K562 (cell line): ENCODE data around the gene ACACB. TPM values are rescaled to one million over a fixed set of nuclear protein-coding genes. Genes with fewer than 3 reads are reported as not detected.

Experiments
- ATAC-seq: fragments of 200-7000 bp; cut with Tn5 transposase; 3 replicates; pipeline ENCODE4 v1.9.1; 2020; ENCODE audit warnings: moderate library complexity
- BruUV-seq: library from RNA; stranded (reverse); fragments of 400-500 nt; replicated peaks from 2 replicates; lab custom pipeline; 2021; lab: Mats Ljungman, UMichigan
- CTCF ChIA-PET: fragments of 300-600 bp; formaldehyde crosslinking; extraction: SDS; loops from one replicate; lab custom pipeline; 2021; ENCODE audit warnings: low intra/inter-chr PET ratio; lab: Yijun Ruan, JAX
- POLR2A ChIA-PET: fragments of 300-600, 350-650 bp; sonication (Branson Sonifier 250); formaldehyde crosslinking; extraction: SDS; loops from one replicate; lab custom pipeline; 2021; ENCODE audit warnings: antibody characterized with exemption, inconsistent platforms; lab: Yijun Ruan, JAX
- DNase-seq, 4 experiments: peaks; one replicate each; pipeline versions ENCODE4 v3.0.0 to v3.0.0-alpha.2; 2011 to 2018; ENCODE audit warnings: low spot score in 3 of 4, mixed read lengths in 3 of 4; ENCODE audit errors: extremely low read depth in 1 of 4
- FAIRE-seq: peaks from 2 replicates; lab custom pipeline; 2011; peaks lifted over from hg19 to GRCh38; lab: Jason Lieb, UNC
- H2AFZ ChIP-seq: 2 replicates; pipeline ENCODE4 v1.6.0; 2011; ENCODE audit warnings: low read depth, low read length, control low read depth, inconsistent platforms
- H3K27ac ChIP-seq: fragments of 200-600 bp; 3 replicates; pipeline ENCODE4 v1.8.0; 2011; ENCODE audit warnings: low read depth, mild to moderate bottlenecking, control low read depth, inconsistent platforms, low read length, moderate library complexity, mixed read lengths; ENCODE audit errors: extremely low read depth
- H3K27me3 ChIP-seq, 2 experiments: fragments of 300-600 bp in 1 of 2; 2 replicates in 1 of 2; 3 replicates in 1 of 2; pipeline versions ENCODE4 v1.6.0 to v1.8.0; 2011; ENCODE audit warnings: inconsistent platforms in 2 of 2, low read length in 2 of 2, mild to moderate bottlenecking in 1 of 2, mixed read lengths in 1 of 2, moderate library complexity in 1 of 2; ENCODE audit not compliant: control insufficient read depth in 2 of 2, insufficient read depth in 2 of 2
- H3K36me3 ChIP-seq: fragments of 300-600 bp; 3 replicates; pipeline ENCODE4 v1.8.0; 2011; ENCODE audit warnings: mild to moderate bottlenecking, low read length, inconsistent platforms; ENCODE audit not compliant: control insufficient read depth, insufficient read depth
- H3K4me1 ChIP-seq, 2 experiments: fragments of 200-600 bp in 1 of 2; replicated peaks in 1 of 2; 2 replicates in 1 of 2; 3 replicates in 1 of 2; pipeline versions ENCODE4 v1.5.1 to v1.8.0; 2011; ENCODE audit warnings: inconsistent platforms in 2 of 2, low read length in 2 of 2, mild to moderate bottlenecking in 1 of 2, mixed read lengths in 1 of 2, moderate library complexity in 1 of 2; ENCODE audit not compliant: control insufficient read depth in 2 of 2, insufficient read depth in 2 of 2
- H3K4me2 ChIP-seq: 2 replicates; pipeline ENCODE4 v1.6.1; 2011; ENCODE audit warnings: low read length, control low read depth, inconsistent platforms, mixed read lengths; ENCODE audit not compliant: insufficient read depth
- H3K4me3 ChIP-seq: fragments of 200-600 bp; sonication (generic), shearing (Covaris generic); 2 replicates; pipeline ENCODE4 v1.5.1; 2016; ENCODE audit warnings: control low read depth, inconsistent platforms
- H3K79me2 ChIP-seq: fragments of 200-600 bp; 3 replicates; pipeline ENCODE4 v1.8.0; 2011; ENCODE audit warnings: low read length, inconsistent platforms; ENCODE audit not compliant: control insufficient read depth, insufficient read depth
- H3K9ac ChIP-seq, 2 experiments: 2 replicates each; pipeline versions ENCODE4 v1.6.0 to v1.6.1; 2011; ENCODE audit warnings: low read depth in 2 of 2, low read length in 2 of 2, control low read depth in 1 of 2, inconsistent platforms in 1 of 2, mild to moderate bottlenecking in 1 of 2, mixed read lengths in 1 of 2; ENCODE audit not compliant: insufficient read depth in 1 of 2
- H3K9me1 ChIP-seq: one replicate; pipeline ENCODE4 v1.6.0; 2011; ENCODE audit warnings: inconsistent platforms, mild to moderate bottlenecking, low read length, moderate library complexity; ENCODE audit not compliant: control insufficient read depth, insufficient read depth
- H3K9me3 ChIP-seq: replicated peaks from 2 replicates; pipeline ENCODE4 v1.5.1; 2011; ENCODE audit warnings: low read depth, low read length, inconsistent platforms; ENCODE audit not compliant: control insufficient read depth, insufficient read depth
- H4K20me1 ChIP-seq: replicated peaks from 2 replicates; pipeline ENCODE4 v1.6.1; 2011; ENCODE audit warnings: low read length, inconsistent platforms, mixed read lengths; ENCODE audit not compliant: control insufficient read depth, insufficient read depth
- CC2D1A ChIP-seq: fragments of 450-650 bp; IDR thresholded peaks from 2 replicates; pipeline ENCODE4 v1.6.1; 2017; ENCODE audit warnings: mild to moderate bottlenecking
- E4F1 ChIP-seq: fragments of 250-450 bp; sonication (Bioruptor Pico); IDR thresholded peaks from 2 replicates; pipeline ENCODE4 v1.5.0; 2021; ENCODE audit warnings: mild to moderate bottlenecking, borderline replicate concordance
- ETV5 ChIP-seq: sonication (generic); formaldehyde crosslinking; IDR thresholded peaks from 2 replicates; pipeline ENCODE4 v1.4.0; 2020; ENCODE audit warnings: low read depth, mild to moderate bottlenecking, missing genetic modification reagents
- MAX ChIP-seq: sonication (generic); formaldehyde crosslinking; IDR thresholded peaks from 2 replicates; pipeline ENCODE4 v1.9.0; 2022; ENCODE audit warnings: mild to moderate bottlenecking, missing genetic modification reagents
- PCBP2 ChIP-seq: fragments of 200-400 bp; formaldehyde crosslinking; IDR thresholded peaks from 2 replicates; pipeline ENCODE4 v1.6.1; 2018; ENCODE audit warnings: low read length, low read depth, mild to moderate bottlenecking, moderate library complexity; ENCODE audit not compliant: poor library complexity, severe bottlenecking
- POLR2AphosphoS2 ChIP-seq: IDR thresholded peaks from 2 replicates; pipeline ENCODE4 v1.6.1; 2012; ENCODE audit warnings: low read length, improper control_type of control experiment
- RBM22 ChIP-seq: fragments of 200-400 bp; formaldehyde crosslinking; IDR thresholded peaks from 2 replicates; pipeline ENCODE4 v1.6.1; 2018; ENCODE audit warnings: low read length, low read depth; ENCODE audit not compliant: poor library complexity, severe bottlenecking
- TSC22D4 ChIP-seq: fragments of 450-650 bp; IDR thresholded peaks from 2 replicates; pipeline ENCODE4 v1.6.1; 2016; ENCODE audit warnings: missing genetic modification characterization, missing biosample characterization, control low read depth
- U2AF1 ChIP-seq: fragments of 200-400 bp; formaldehyde crosslinking; optimal IDR thresholded peaks from 2 replicates; pipeline ENCODE3; 2017; ENCODE audit warnings: mild to moderate bottlenecking, low read depth, low read length, moderate library complexity
- ZNF23 ChIP-seq: fragments of 250-450 bp; sonication (Bioruptor Pico); IDR thresholded peaks from 2 replicates; pipeline ENCODE4 v1.4.0; 2020; ENCODE audit warnings: mild to moderate bottlenecking
- WGBS: fragments of 100-300 bp; shearing (Covaris generic); methylation state at CpG from one replicate; pipeline ENCODE4 v1.1.6; 2016; ENCODE audit warnings: low coverage, mixed read lengths; ENCODE audit not compliant: insufficient coverage; ENCODE audit errors: missing lambda C conversion rate; 5-methylcytosine and 5-hydroxymethylcytosine counted together
- in situ Hi-C: fragments of 300-500 bp; cut with MboI; formaldehyde crosslinking; loops from 4 replicates; pipeline ENCODE4 v1.15.0; 2018; ENCODE audit warnings: inconsistent platforms, mixed read lengths
- intact Hi-C: fragments of 100-400 bp; cut with micrococcal nuclease; formaldehyde crosslinking; loops from 2 replicates; pipeline ENCODE4 v1.14.2; 2022
- polyA plus RNA-seq, 8 experiments: library from polyadenylated mRNA; depleted of rRNA in 4 of 8; stranded (reverse) in 5 of 8; unstranded in 3 of 8; fragments of >200 nt; fragmentation: Nextera tagmentation in 2 of 8; fragmentation: Illumina TruSeq in 1 of 8; extraction: Ambion mirVana in 2 of 8; extraction: Trizol in 1 of 8; gene quantifications; 2 replicates each; pipeline versions ENCODE4 v1.2.1 to v1.2.3, GENCODE V29; 2011 to 2014; ENCODE audit warnings: inconsistent platforms in 1 of 8, missing spikeins in 1 of 8
- total RNA-seq, 7 experiments: library from RNA; depleted of rRNA in 6 of 7; stranded (reverse); fragments of >200 nt in 6 of 7; fragmentation: Illumina TruSeq in 2 of 7; extraction: Trizol in 2 of 7; gene quantifications; 2 replicates each; pipeline versions ENCODE4 v1.2.1 to v1.2.3, GENCODE V29; 2011 to 2021; ENCODE audit warnings: low replicate concordance in 1 of 7

ACACB gene
- total and polyA plus RNA-seq, 9 of the 15 experiments (the other 6 are each of a cell fraction or from before 2014, with no cell fraction given), result 0.10 to 2.5 (median 0.83) TPM

- CTCF ChIA-PET, result no interaction called here
- Histone ChIP-seq H3K36me3 (no peaks in the 10 kb centered on the region), H3K9me1 (no peaks in the 10 kb centered on the region), H3K27ac (no peak overlapping the region), H3K27me3 (peaks cover 12 to 51% of the 10 kb centered on the region in 2 experiments; a peak in 4 of 5 replicates), H3K79me2 (no peaks in the 10 kb centered on the region), H4K20me1 (no peaks in the 10 kb centered on the region), H3K4me3 (no peak overlapping the region), H2AFZ (no peak overlapping the region), H3K4me2 (no peak overlapping the region), H3K9me3 (no peaks in the 10 kb centered on the region), H3K4me1 (no peaks in the 10 kb centered on the region; a peak in 1 of 5 replicates), H3K9ac (no peak overlapping the region)
- FAIRE-seq (no peak), ATAC-seq (no peak), DNase-seq (no peak)
- POLR2A ChIA-PET, result no interaction called here
- 4% methylated on average over 4 of the region's 4 CpGs for WGBS
- intact Hi-C loops, result no loop called here
- BruUV-seq, result no TSS peak
- in situ Hi-C loops, result no loop called here
- TF ChIP-seq E4F1 (CRISPR knock-in tag) (no peak), CC2D1A (no peak), ZNF23 (CRISPR knock-in tag) (no peak), POLR2AphosphoS2 (no peak), TSC22D4 (tag) (no peak), MAX (CRISPR knock-in tag) (no peak), PCBP2 (no peak), ETV5 (CRISPR knock-in tag) (no peak), U2AF1 (no peak), RBM22 (no peak)
These were observed 122.8 kb downstream of the ACACB start for GRCh38 chr12:109239179-109239578.
